OCI-LY1 (cell line): ENCODE data around the gene CCN6.

Source experiments
- H2AFZ ChIP-seq: fragments of 200-600 bp; sonication (generic), shearing (Covaris generic); 2 replicates; pipeline ENCODE4 v1.6.0; 2014; ENCODE audit warnings: antibody characterized with exemption, mild to moderate bottlenecking, low read length
- H3F3A ChIP-seq: fragments of 200-600 bp; sonication (generic), shearing (Covaris generic); 2 replicates; pipeline ENCODE4 v1.6.0; 2014; ENCODE audit warnings: mild to moderate bottlenecking, antibody characterized with exemption, low read length, moderate library complexity; ENCODE audit not compliant: insufficient read depth
- H3K27ac ChIP-seq: fragments of 200-600 bp; sonication (generic); 2 replicates; pipeline ENCODE4 v1.5.1; 2014; ENCODE audit warnings: low read length, mixed run types, mild to moderate bottlenecking, low read depth; ENCODE audit not compliant: poor library complexity, severe bottlenecking
- H3K27me3 ChIP-seq: fragments of 200-600 bp; sonication (generic); 2 replicates; pipeline ENCODE4 v1.6.0; 2014; ENCODE audit warnings: antibody characterized with exemption, mild to moderate bottlenecking, low read length, moderate library complexity; ENCODE audit not compliant: insufficient read depth
- H3K36me3 ChIP-seq: fragments of 200-600 bp; sonication (generic); 2 replicates; pipeline ENCODE4 v1.6.1; 2014; ENCODE audit warnings: mild to moderate bottlenecking, antibody characterized with exemption, low read length, moderate library complexity, mixed read lengths; ENCODE audit not compliant: insufficient read depth
- H3K4me1 ChIP-seq: fragments of 200-600 bp; sonication (generic); 2 replicates; pipeline ENCODE4 v1.5.1; 2014; ENCODE audit warnings: mild to moderate bottlenecking, low read length, moderate library complexity; ENCODE audit not compliant: insufficient read depth, severe bottlenecking
- H3K4me2 ChIP-seq: fragments of 200-600 bp; sonication (generic), shearing (Covaris generic); 2 replicates; pipeline ENCODE4 v1.6.1; 2014; ENCODE audit warnings: low read length
- H3K4me3 ChIP-seq: fragments of 200-600 bp; sonication (generic); 2 replicates; pipeline ENCODE4 v1.5.1; 2014; ENCODE audit warnings: low read length, low read depth, mild to moderate bottlenecking, mixed read lengths; ENCODE audit not compliant: poor library complexity, severe bottlenecking
- H3K79me2 ChIP-seq: fragments of 200-600 bp; shearing (Covaris generic); 2 replicates; pipeline ENCODE4 v1.6.1; 2016; ENCODE audit warnings: mixed run types, low read length, mixed read lengths; ENCODE audit not compliant: insufficient read depth
- H3K9ac ChIP-seq: fragments of 200-600 bp; sonication (generic), shearing (Covaris generic); 2 replicates; pipeline ENCODE4 v1.6.1; 2014; ENCODE audit warnings: mild to moderate bottlenecking, low read length, mixed read lengths
- H3K9me2 ChIP-seq: fragments of 200-600 bp; sonication (generic), shearing (Covaris generic); 2 replicates; pipeline ENCODE4 v1.6.1; 2014; ENCODE audit warnings: low read depth, mild to moderate bottlenecking, low read length, mixed read lengths
- H3K9me3 ChIP-seq: fragments of 200-600 bp; shearing (Covaris generic); 2 replicates; pipeline ENCODE4 v1.6.1; 2014; ENCODE audit warnings: low read length, mixed read lengths
- H4K20me1 ChIP-seq: fragments of 200-600 bp; sonication (generic), shearing (Covaris generic); 2 replicates; pipeline ENCODE4 v1.6.0; 2016; ENCODE audit warnings: mild to moderate bottlenecking, low read length; ENCODE audit not compliant: insufficient read depth
- EZH2 ChIP-seq: fragments of 200-600 bp; sonication (generic), shearing (Covaris generic); IDR thresholded peaks from 2 replicates; pipeline ENCODE4 v1.8.0; 2017; ENCODE audit warnings: borderline replicate concordance, mixed run types, mild to moderate bottlenecking, antibody characterized with exemption, low read length, moderate library complexity, mixed read lengths
- TF ChIP-seq, protein P1 (sequence below): fragments of 200-600 bp; sonication (generic), shearing (Covaris generic); IDR thresholded peaks from 2 replicates; pipeline ENCODE4 v1.5.1; 2017; ENCODE audit warnings: mild to moderate bottlenecking, antibody characterized with exemption, low read length, moderate library complexity, mixed read lengths

CCN6 gene

DNA sequence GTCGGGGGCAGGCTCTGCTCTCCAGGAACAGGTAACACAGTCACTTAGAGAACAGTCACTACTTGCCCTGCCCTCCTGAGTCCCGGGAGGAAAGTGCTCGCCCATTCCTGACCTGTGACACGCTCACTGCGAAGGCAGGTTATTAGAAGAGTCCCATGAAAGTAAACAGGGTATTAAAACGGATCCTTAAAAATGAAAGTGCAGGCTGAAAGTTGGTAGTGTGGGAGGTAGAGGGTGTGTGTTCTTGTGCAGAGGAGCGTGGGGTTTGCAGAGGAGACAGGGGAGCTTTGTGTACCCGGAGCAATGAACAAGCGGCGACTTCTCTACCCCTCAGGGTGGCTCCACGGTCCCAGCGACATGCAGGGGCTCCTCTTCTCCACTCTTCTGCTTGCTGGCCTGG lies at the start of gene CCN6:
Gene CCN6 (plus strand): TSS at position 104 of the 400 bp plus-strand sequence. CDS start 254 bp downstream, at position 358.
- Histone ChIP-seq H3K36me3 (no peaks in the 10 kb centered on the region), H3K4me3 (no peak within 1 kb of the TSS), H3K9me3 (no peaks in the 10 kb centered on the region), H3K27me3 (peaks cover 3% of the 10 kb centered on the region; the same call in 1 of the 2 replicates), H3K9me2 (no peaks in the 10 kb centered on the region), H2AFZ (no peak within 1 kb of the TSS), H3K9ac (no peak within 1 kb of the TSS), H3K4me1 (no peaks in the 10 kb centered on the region), H4K20me1 (no peaks in the 10 kb centered on the region), H3K27ac (no peak within 1 kb of the TSS), H3K4me2 (no peak within 1 kb of the TSS), H3F3A (no peaks in the 10 kb centered on the region), H3K79me2 (no peaks in the 10 kb centered on the region)
- TF ChIP-seq EZH2 = no peak
- TF ChIP-seq, protein P1, sequence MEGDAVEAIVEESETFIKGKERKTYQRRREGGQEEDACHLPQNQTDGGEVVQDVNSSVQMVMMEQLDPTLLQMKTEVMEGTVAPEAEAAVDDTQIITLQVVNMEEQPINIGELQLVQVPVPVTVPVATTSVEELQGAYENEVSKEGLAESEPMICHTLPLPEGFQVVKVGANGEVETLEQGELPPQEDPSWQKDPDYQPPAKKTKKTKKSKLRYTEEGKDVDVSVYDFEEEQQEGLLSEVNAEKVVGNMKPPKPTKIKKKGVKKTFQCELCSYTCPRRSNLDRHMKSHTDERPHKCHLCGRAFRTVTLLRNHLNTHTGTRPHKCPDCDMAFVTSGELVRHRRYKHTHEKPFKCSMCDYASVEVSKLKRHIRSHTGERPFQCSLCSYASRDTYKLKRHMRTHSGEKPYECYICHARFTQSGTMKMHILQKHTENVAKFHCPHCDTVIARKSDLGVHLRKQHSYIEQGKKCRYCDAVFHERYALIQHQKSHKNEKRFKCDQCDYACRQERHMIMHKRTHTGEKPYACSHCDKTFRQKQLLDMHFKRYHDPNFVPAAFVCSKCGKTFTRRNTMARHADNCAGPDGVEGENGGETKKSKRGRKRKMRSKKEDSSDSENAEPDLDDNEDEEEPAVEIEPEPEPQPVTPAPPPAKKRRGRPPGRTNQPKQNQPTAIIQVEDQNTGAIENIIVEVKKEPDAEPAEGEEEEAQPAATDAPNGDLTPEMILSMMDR = no peak

DNA sequence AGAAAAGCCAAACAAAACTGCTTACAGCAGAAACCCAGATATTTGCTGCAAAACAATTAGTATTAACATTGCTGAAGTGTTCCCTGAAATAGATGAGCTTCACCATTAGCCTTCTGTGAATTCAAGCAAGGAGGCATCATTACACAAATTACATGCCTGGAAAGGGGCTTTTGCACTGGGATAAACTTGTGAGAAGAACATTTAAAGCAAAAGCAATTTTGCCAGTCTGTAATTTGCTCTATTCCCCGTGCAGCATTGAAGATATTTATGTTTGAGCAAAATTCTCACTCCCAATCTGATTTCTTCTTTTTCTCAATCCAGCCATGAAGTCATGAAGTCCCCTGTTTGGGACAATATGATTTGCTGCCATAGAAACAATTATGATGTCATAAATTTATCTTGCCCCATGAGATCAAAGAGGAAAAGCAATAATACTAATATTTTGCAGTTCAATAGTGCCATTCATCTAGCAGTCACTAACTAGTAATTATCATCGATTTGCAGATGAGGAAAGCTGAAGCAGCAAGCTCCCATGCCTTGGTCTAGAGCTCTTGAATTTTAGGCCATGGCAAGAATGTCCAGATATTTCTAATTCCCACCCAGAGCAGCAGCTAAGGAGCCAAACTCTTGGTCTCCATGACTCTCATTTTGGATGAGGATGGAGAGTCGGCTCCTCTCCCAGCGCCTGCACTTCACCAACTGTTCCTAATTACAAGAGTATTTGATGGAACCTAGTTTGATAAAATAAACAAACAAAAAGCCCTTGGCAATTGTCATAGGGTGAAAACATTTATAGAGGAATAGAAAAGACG lies 49.5 kb upstream of the CCN6 start:
- Histone ChIP-seq H3K9me3 (no peaks in the 10 kb centered on the region), H3K4me3 (no peak overlapping the region), H2AFZ (no peak overlapping the region), H3K4me2 (no peak overlapping the region), H4K20me1 (no peaks in the 10 kb centered on the region), H3K27ac (no peak overlapping the region), H3K27me3 (no peaks in the 10 kb centered on the region), H3F3A (no peaks in the 10 kb centered on the region), H3K9me2 (no peaks in the 10 kb centered on the region), H3K9ac (no peak overlapping the region), H3K4me1 (no peaks in the 10 kb centered on the region), H3K36me3 (no peaks in the 10 kb centered on the region), H3K79me2 (no peaks in the 10 kb centered on the region)
- no peak for TF ChIP-seq EZH2
- TF ChIP-seq, protein P1 = no peak

DNA sequence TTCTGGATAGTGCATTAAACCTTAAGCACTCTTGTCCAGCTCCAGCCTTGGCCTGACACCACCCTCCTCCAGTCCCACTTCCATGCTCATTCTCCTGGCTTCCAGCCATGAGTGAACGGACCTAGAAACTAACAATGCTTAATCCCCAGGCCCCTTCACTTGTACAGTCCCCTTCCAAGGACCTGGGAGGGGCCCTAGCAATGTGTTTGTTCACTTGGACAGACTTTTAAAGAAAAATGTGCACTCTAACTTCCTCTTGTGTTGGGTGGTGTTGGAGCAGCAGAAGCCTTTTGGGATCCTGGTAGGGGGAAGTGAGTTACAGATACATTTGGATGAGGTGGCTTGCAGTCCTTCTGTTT lies 48.9 kb upstream of the CCN6 start:
- no peaks in the 10 kb centered on the region for H3K9me2 ChIP-seq
- no peaks in the 10 kb centered on the region for H3K4me1 ChIP-seq
- TF ChIP-seq, protein P1 = no peak
- no peak for TF ChIP-seq EZH2
- no peak overlapping the region for H2AFZ ChIP-seq
- H3F3A ChIP-seq = no peaks in the 10 kb centered on the region
- H3K9ac ChIP-seq = no peak overlapping the region
- no peaks in the 10 kb centered on the region for H4K20me1 ChIP-seq
- H3K36me3 ChIP-seq = no peaks in the 10 kb centered on the region
- no peaks in the 10 kb centered on the region for H3K27me3 ChIP-seq
- H3K4me2 ChIP-seq = no peak overlapping the region
- H3K4me3 ChIP-seq = no peak overlapping the region
- no peaks in the 10 kb centered on the region for H3K79me2 ChIP-seq
- no peaks in the 10 kb centered on the region for H3K9me3 ChIP-seq
- H3K27ac ChIP-seq = no peak overlapping the region
